H1 (cell line): Measurements from ENCODE around the gene TP63. TPM values are rescaled to one million over a fixed set of nuclear protein-coding genes. Genes with fewer than 3 reads are reported as not detected.

Experiments
- CTCF ChIA-PET: fragments of 300-600 bp; sonication (Branson Sonifier 250); formaldehyde crosslinking; loops from one replicate; lab custom pipeline; 2021; ENCODE audit not compliant: partially characterized antibody; lab: Charles Lee
- POLR2A ChIA-PET: fragments of 300-600 bp; sonication (Branson Sonifier 250); formaldehyde crosslinking; loops from one replicate; lab custom pipeline; 2021; ENCODE audit warnings: inconsistent platforms; ENCODE audit not compliant: partially characterized antibody; lab: Charles Lee
- DNase-seq, 2 experiments: peaks; one replicate each; pipeline versions ENCODE4 v3.0.0 to v3.0.0-alpha.2; 2010 to 2022; ENCODE audit warnings: low spot score in 2 of 2, low read depth in 1 of 2, mixed read lengths in 1 of 2
- FAIRE-seq: peaks from 2 replicates; lab custom pipeline; 2011; peaks lifted over from hg19 to GRCh38; lab: Jason Lieb, UNC
- H2AFZ ChIP-seq: 2 replicates; pipeline ENCODE4 v1.8.1; 2012; ENCODE audit warnings: low read length, inconsistent platforms
- H2AK5ac ChIP-seq: 2 replicates; pipeline ENCODE4 v1.6.1; 2013; ENCODE audit warnings: low read depth, low read length
- H2BK120ac ChIP-seq: replicated peaks from 2 replicates; pipeline ENCODE3; 2013; ENCODE audit warnings: low read depth, low read length, inconsistent platforms
- H2BK12ac ChIP-seq: 2 replicates; pipeline ENCODE4 v1.6.1; 2013; ENCODE audit warnings: low read depth, low read length
- H2BK15ac ChIP-seq: 2 replicates; pipeline ENCODE4 v1.6.1; 2013; ENCODE audit warnings: low read length
- H2BK20ac ChIP-seq: 2 replicates; pipeline ENCODE4 v1.6.1; 2013; ENCODE audit warnings: low read length
- H2BK5ac ChIP-seq: 2 replicates; pipeline ENCODE4 v1.6.1; 2013; ENCODE audit warnings: low read depth, low read length
- H3K14ac ChIP-seq: 2 replicates; pipeline ENCODE4 v1.6.1; 2013; ENCODE audit warnings: inconsistent platforms; ENCODE audit not compliant: insufficient read length
- H3K18ac ChIP-seq: 2 replicates; pipeline ENCODE4 v1.6.1; 2013; ENCODE audit warnings: low read length; ENCODE audit errors: extremely low read depth
- H3K23ac ChIP-seq: 2 replicates; pipeline ENCODE4 v1.6.1; 2013; ENCODE audit warnings: inconsistent platforms; ENCODE audit not compliant: insufficient read length
- H3K23me2 ChIP-seq: 2 replicates; pipeline ENCODE4 v1.6.1; 2013; ENCODE audit warnings: low read depth, low read length
- H3K27ac ChIP-seq: 2 replicates; pipeline ENCODE4 v1.6.1; 2011; ENCODE audit warnings: low read depth, low read length, inconsistent platforms
- H3K27me3 ChIP-seq, 4 experiments: replicated peaks in 1 of 4; 1 replicate in 1 of 4; 2 replicates in 3 of 4; pipeline versions ENCODE4 v1.6.1 to v1.8.1; 2011 to 2013; ENCODE audit warnings: low read length in 3 of 4, mild to moderate bottlenecking in 3 of 4, inconsistent platforms in 2 of 4, mixed read lengths in 2 of 4, moderate library complexity in 1 of 4; ENCODE audit not compliant: control insufficient read depth in 3 of 4, insufficient read depth in 3 of 4; ENCODE audit errors: extremely low read depth in 1 of 4
- H3K36me3 ChIP-seq, 4 experiments: 2 replicates each; pipeline versions ENCODE4 v1.6.1 to v1.8.1; 2011 to 2013; ENCODE audit warnings: mild to moderate bottlenecking in 4 of 4, low read length in 3 of 4, moderate library complexity in 2 of 4, control low read depth in 1 of 4, inconsistent platforms in 1 of 4; ENCODE audit not compliant: insufficient read depth in 4 of 4, control insufficient read depth in 2 of 4
- H3K4ac ChIP-seq: replicated peaks from 2 replicates; pipeline ENCODE3; 2013; ENCODE audit warnings: low read length, low read depth, mixed read lengths, inconsistent platforms; ENCODE audit not compliant: insufficient read length
- H3K4me1 ChIP-seq, 4 experiments: replicated peaks in 1 of 4; 1 replicate in 1 of 4; 2 replicates in 3 of 4; pipeline versions ENCODE4 v1.6.1 to v1.8.1; 2011 to 2013; ENCODE audit warnings: low read length in 3 of 4, inconsistent platforms in 2 of 4, mixed read lengths in 1 of 4; ENCODE audit not compliant: insufficient read depth in 4 of 4, control insufficient read depth in 3 of 4
- H3K4me2 ChIP-seq, 2 experiments: 2 replicates each; pipeline versions ENCODE4 v1.6.1 to v1.8.1; 2011 to 2013; ENCODE audit warnings: low read depth in 2 of 2, low read length in 2 of 2, control low read depth in 1 of 2, inconsistent platforms in 1 of 2, mild to moderate bottlenecking in 1 of 2; ENCODE audit not compliant: insufficient read depth in 1 of 2
- H3K4me3 ChIP-seq, 4 experiments: fragments of 200-600, 300-600 bp in 1 of 4; sonication (generic), shearing (Covaris generic), sonication (Bioruptor Twin) in 1 of 4; 2 replicates each; pipeline versions ENCODE4 v1.5.1 to v1.8.1; 2011 to 2016; ENCODE audit warnings: low read length in 4 of 4, low read depth in 3 of 4, control low read depth in 2 of 4, inconsistent platforms in 2 of 4, mild to moderate bottlenecking in 2 of 4, mixed read lengths in 1 of 4, moderate library complexity in 1 of 4; ENCODE audit not compliant: insufficient read depth in 2 of 4; ENCODE audit errors: extremely low read depth in 1 of 4
- H3K56ac ChIP-seq: replicated peaks from 2 replicates; pipeline ENCODE3; 2013; ENCODE audit warnings: low read depth, mild to moderate bottlenecking, mixed read lengths, low read length, inconsistent platforms; ENCODE audit not compliant: insufficient read length
- H3K79me1 ChIP-seq: 2 replicates; pipeline ENCODE4 v1.6.1; 2013; ENCODE audit warnings: low read depth, low read length, control low read depth
- H3K79me2 ChIP-seq, 2 experiments: 2 replicates each; pipeline versions ENCODE4 v1.6.1 to v1.8.1; 2012 to 2013; ENCODE audit warnings: low read length in 2 of 2, mild to moderate bottlenecking in 2 of 2, inconsistent platforms in 1 of 2; ENCODE audit not compliant: insufficient read depth in 2 of 2, control insufficient read depth in 1 of 2
- H3K9ac ChIP-seq, 4 experiments: replicated peaks in 1 of 4; 1 replicate in 1 of 4; 2 replicates in 3 of 4; pipeline versions ENCODE4 v1.6.1 to v1.8.1; 2011 to 2013; ENCODE audit warnings: low read depth in 3 of 4, low read length in 3 of 4, control low read depth in 2 of 4, mild to moderate bottlenecking in 2 of 4, moderate library complexity in 2 of 4, inconsistent platforms in 1 of 4; ENCODE audit errors: extremely low read depth in 1 of 4
- H3K9me3 ChIP-seq, 2 experiments: 2 replicates each; pipeline versions ENCODE4 v1.6.1 to v1.8.1; 2012 to 2013; ENCODE audit warnings: mild to moderate bottlenecking in 2 of 2, moderate library complexity in 2 of 2, control low read depth in 1 of 2, inconsistent platforms in 1 of 2, low read depth in 1 of 2, low read length in 1 of 2, mixed read lengths in 1 of 2; ENCODE audit not compliant: insufficient read depth in 2 of 2
- H4K20me1 ChIP-seq, 2 experiments: replicated peaks in 1 of 2; 2 replicates each; pipeline versions ENCODE3 to v1.8.1; 2011 to 2013; ENCODE audit warnings: inconsistent platforms in 2 of 2, low read length in 2 of 2, mild to moderate bottlenecking in 1 of 2; ENCODE audit not compliant: insufficient read depth in 2 of 2, control insufficient read depth in 1 of 2
- H4K5ac ChIP-seq: 2 replicates; pipeline ENCODE4 v1.6.1; 2013; ENCODE audit warnings: low read length, low read depth, mixed read lengths, inconsistent platforms; ENCODE audit not compliant: insufficient read length
- H4K8ac ChIP-seq: 2 replicates; pipeline ENCODE4 v1.8.0; 2013; ENCODE audit warnings: mild to moderate bottlenecking, moderate library complexity, low read length, inconsistent platforms; ENCODE audit not compliant: insufficient read depth; ENCODE audit errors: extremely low read depth
- H4K91ac ChIP-seq: replicated peaks from 2 replicates; pipeline ENCODE3; 2013; ENCODE audit warnings: low read length, mixed read lengths, inconsistent platforms; ENCODE audit not compliant: insufficient read length
- CBX8 ChIP-seq: fragments of 300-800, 300-1000 bp; sonication (generic); IDR thresholded peaks from 2 replicates; pipeline ENCODE4 v1.7.1; 2016; ENCODE audit warnings: low read depth, low read length, borderline replicate concordance
- EGR1 ChIP-seq: IDR thresholded peaks from 2 replicates; pipeline ENCODE4 v1.6.1; 2011; ENCODE audit warnings: low read depth, low read length, borderline replicate concordance
- RBBP5 ChIP-seq: IDR thresholded peaks from 2 replicates; pipeline ENCODE4 v1.7.1; 2012; ENCODE audit warnings: low read depth, mild to moderate bottlenecking, inconsistent platforms, low read length, moderate library complexity, borderline replicate concordance
- RFX5 ChIP-seq: IDR thresholded peaks from 2 replicates; pipeline ENCODE4 v1.6.1; 2011; ENCODE audit warnings: low read depth, low read length, improper control_type of control experiment, borderline replicate concordance
- TBP ChIP-seq: IDR thresholded peaks from 2 replicates; pipeline ENCODE4 v1.6.1; 2011; ENCODE audit warnings: low read depth, low read length, improper control_type of control experiment
- TEAD4 ChIP-seq: IDR thresholded peaks from 2 replicates; pipeline ENCODE4 v1.6.1; 2012; ENCODE audit warnings: low read depth, low read length, inconsistent platforms, mixed read lengths
- ZNF274 ChIP-seq: IDR thresholded peaks from 2 replicates; pipeline ENCODE4 v1.7.0; 2012; ENCODE audit warnings: low read length, borderline replicate concordance; ENCODE audit errors: extremely low read depth
- WGBS, 2 experiments: shearing (Covaris generic) in 1 of 2; methylation state at CpG; one replicate each; pipeline versions ENCODE4 v1.1.6 to v1.1.7; 2013 to 2015; ENCODE audit warnings: low lambda C conversion rate in 2 of 2, mixed read lengths in 2 of 2, inconsistent platforms in 1 of 2, low coverage in 1 of 2, missing lambda C conversion rate in 1 of 2; ENCODE audit not compliant: insufficient replicate concordance in 2 of 2, insufficient coverage in 1 of 2, insufficient read length in 1 of 2; ENCODE audit errors: extremely low coverage in 1 of 2, missing lambda C conversion rate in 1 of 2; 5-methylcytosine and 5-hydroxymethylcytosine counted together
- polyA plus RNA-seq, 7 experiments: library from polyadenylated mRNA; depleted of rRNA in 3 of 7; stranded (reverse) in 5 of 7; unstranded in 2 of 7; fragments of >200 nt in 5 of 7; fragments of 200-250 nt in 2 of 7; gene quantifications; 1 replicate in 5 of 7; 2 replicates in 1 of 7; 4 replicates in 1 of 7; pipeline versions ENCODE4 v1.2.1 to v1.2.3, GENCODE V29; 2011 to 2013; ENCODE audit warnings: missing spikeins in 2 of 7, mixed read lengths in 2 of 7
- total RNA-seq: library from RNA; stranded (reverse); fragmentation: NEBNext Ultra II Directional; extraction: Animal tissue kit (Norgen Biotek cat#: 25700); gene quantifications from 2 replicates; pipeline ENCODE4 v1.2.1, GENCODE V29; 2021

The TP63 gene
- total and polyA plus RNA-seq, 2 of the 8 experiments (the other 6 are each of a cell fraction or from before 2014, with no cell fraction given) = not detected

DNA sequence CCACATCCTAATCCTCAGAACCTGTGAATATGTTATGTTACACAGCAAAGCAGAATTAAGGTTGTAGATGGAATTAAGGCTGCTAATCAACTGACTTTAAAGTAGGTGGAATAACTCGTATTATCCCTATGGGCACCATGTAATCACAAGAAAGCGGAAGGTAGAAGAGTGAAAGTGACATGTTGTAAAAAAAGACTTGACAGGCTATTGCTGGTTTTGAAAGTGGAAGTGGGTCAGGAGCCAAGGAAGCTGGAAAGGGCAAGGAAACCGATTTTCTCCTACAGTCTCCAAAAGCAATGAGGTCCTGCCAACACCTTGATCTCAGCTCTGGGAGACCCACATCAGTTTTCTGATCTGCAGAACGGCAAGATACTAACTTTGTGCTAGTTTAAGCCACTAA lies 6.6 kb downstream of the TP63 start:
- Histone ChIP-seq H3K9me3 (no peaks in the 10 kb centered on the region), H2BK12ac (no peak overlapping the region), H3K79me1 (no peaks in the 10 kb centered on the region), H3K14ac (no peak overlapping the region), H4K20me1 (no peaks in the 10 kb centered on the region), H3K56ac (no peak overlapping the region), H4K5ac (no peak overlapping the region), H3K36me3 (no peaks in the 10 kb centered on the region), H3K79me2 (no peaks in the 10 kb centered on the region), H4K91ac (no peak overlapping the region), H3K27me3 (no peaks in the 10 kb centered on the region), H3K23me2 (no peaks in the 10 kb centered on the region), H3K27ac (no peak overlapping the region), H3K4me3 (no peak overlapping the region), H2BK20ac (no peak overlapping the region), H3K4ac (no peak overlapping the region), H2BK15ac (no peak overlapping the region), H3K18ac (no peak overlapping the region), H2BK5ac (no peak overlapping the region), H2BK120ac (no peak overlapping the region), H3K4me2 (no peak overlapping the region), H3K23ac (no peak overlapping the region), H3K4me1 (peaks cover 0 to 2% (median 0%) of the 10 kb centered on the region in 4 experiments; a peak in 1 of 7 replicates), H2AFZ (no peak overlapping the region), H2AK5ac (no peak overlapping the region), H4K8ac (no peak overlapping the region), H3K9ac (no peak overlapping the region)
- FAIRE-seq (no peak), DNase-seq (no peak)
- 91% methylated on average over 4 of the region's 4 CpGs; no CpG with 5 or more reads in 1 of the 2 experiments for WGBS, 2 experiments
- ChIA-PET POLR2A (no interaction called here), CTCF (interaction anchor here (0.8 to 1.6 kb wide), 3 partner anchors 11 to 368 kb away, joined by 4 to 5 read pairs (median 4); no protein-coding TSS in a partner anchor)
- TF ChIP-seq CBX8 (no peak), RFX5 (no peak), RBBP5 (no peak), TBP (no peak), TEAD4 (no peak), ZNF274 (no peak), EGR1 (no peak)
